Measurements from ENCODE around the gene CALML4.

GRCh38 chr15:68201153-68201878 lies 3.8 kb downstream of the CALML4 start:
- TF ChIP-seq CTCF (IDR thresholded peaks at IDR 0.05) (no peak), POLR2A (IDR thresholded peaks at IDR 0.05) (no peak), POLR2AphosphoS5 (IDR thresholded peaks at IDR 0.05) (no peak)

Data from prostate gland (tissue), 2 donors.